Bronchial epithelial cell (primary cell): Measurements from ENCODE around the gene ZFAND2B. TPM values are rescaled to one million over a fixed set of nuclear protein-coding genes. Genes with fewer than 3 reads are reported as not detected.
A peak's percentile ranks its signal among the peaks of the same experiment; 100 is the strongest.

Experiments used
- DNase-seq: peaks from one replicate; pipeline ENCODE4 v3.0.0-alpha.2; 2010; ENCODE audit warnings: low read depth
- FAIRE-seq: peaks from 2 replicates; lab custom pipeline; 2011; peaks lifted over from hg19 to GRCh38; lab: Jason Lieb, UNC
- H3K27me3 ChIP-seq: 2 replicates; pipeline ENCODE4 v1.5.1; 2011; ENCODE audit warnings: low read length; ENCODE audit not compliant: control insufficient read depth, insufficient read depth
- H3K36me3 ChIP-seq: 2 replicates; pipeline ENCODE4 v1.5.1; 2011; ENCODE audit warnings: low read length; ENCODE audit not compliant: control insufficient read depth, insufficient read depth
- H3K4me3 ChIP-seq: 2 replicates; pipeline ENCODE4 v1.5.1; 2011; ENCODE audit warnings: mild to moderate bottlenecking, low read depth, low read length, control low read depth
- CTCF ChIP-seq: IDR thresholded peaks from 2 replicates; pipeline ENCODE4 v1.5.1; 2011; ENCODE audit warnings: mild to moderate bottlenecking, moderate library complexity, low read length, control low read depth, inconsistent platforms; ENCODE audit not compliant: insufficient read depth, severe bottlenecking
- total RNA-seq: library from RNA; depleted of rRNA; stranded (reverse); fragments of >200 nt; gene quantifications from 2 replicates; pipeline ENCODE4 v1.2.1, GENCODE V29; 2014

ZFAND2B gene
- total RNA-seq, 1 donor from 2014 or later, result 59.8 TPM

- DNase-seq (no peak), FAIRE-seq (no peak)
- TF ChIP-seq CTCF, result no peak
- H3K36me3 ChIP-seq, result peaks cover 40% of the 10 kb centered on the region
- no peaks in the 10 kb centered on the region for H3K27me3 ChIP-seq
- H3K4me3 ChIP-seq, result no peak overlapping the region
These were observed 17.4 kb downstream of the ZFAND2B start for GRCh38 chr2:219223831-219224610.

- TF ChIP-seq CTCF, result no peak
- Histone ChIP-seq H3K4me3 (no peak overlapping the region), H3K27me3 (no peaks in the 10 kb centered on the region), H3K36me3 (peaks cover 40% of the 10 kb centered on the region)
- DNase-seq (no peak), FAIRE-seq (no peak)
These were observed 18.8 kb downstream of the ZFAND2B start for GRCh38 chr2:219225350-219225749.

GRCh38 chr2:219228041-219228910 lies 21.7 kb downstream of the ZFAND2B start:
- Histone ChIP-seq H3K4me3 (peak overlapping the region; percentile 80), H3K36me3 (peaks cover 32% of the 10 kb centered on the region), H3K27me3 (no peaks in the 10 kb centered on the region)
- no peak for TF ChIP-seq CTCF
- no peak for DNase-seq
- FAIRE-seq, result no peak

- no peak for TF ChIP-seq CTCF
- Histone ChIP-seq H3K4me3 (peak overlapping the region; percentile 80), H3K36me3 (peaks cover 32% of the 10 kb centered on the region), H3K27me3 (no peaks in the 10 kb centered on the region)
- no peak for FAIRE-seq
- DNase-seq, result no peak
These were observed 22.3 kb downstream of the ZFAND2B start for GRCh38 chr2:219228911-219229304.

- FAIRE-seq (peak; percentile 7), DNase-seq (peak; percentile 97)
These were observed 22.9 kb downstream of the ZFAND2B start, which contains the start of the genes ANKZF1 and ATG9A for GRCh38 chr2:219229305-219230058. ANKZF1 (plus strand) TSS chr2:219229806; CDS start chr2:219230258, 452 bp downstream. ATG9A (minus strand) TSS chr2:219229636; CDS start chr2:219228024, 1,612 bp downstream.

More at GRCh38 chr2:219229305-219230058, 22.9 kb downstream of the ZFAND2B start, which contains the start of the genes ANKZF1 and ATG9A:
- Histone ChIP-seq H3K27me3 (no peaks in the 10 kb centered on the region), H3K4me3 (peak within 1 kb of the TSS; percentile 80), H3K36me3 (peaks cover 29% of the 10 kb centered on the region)
- TF ChIP-seq CTCF, result no peak
